T1000 (cell line): Measurements from ENCODE around the gene KCNJ12.

ENCODE experiments used
- DNase-seq: peaks from one replicate; lab custom pipeline; 2025; ENCODE audit warnings: mixed read lengths; lab: John Stamatoyannopoulos, UW

KCNJ12 gene

DNA sequence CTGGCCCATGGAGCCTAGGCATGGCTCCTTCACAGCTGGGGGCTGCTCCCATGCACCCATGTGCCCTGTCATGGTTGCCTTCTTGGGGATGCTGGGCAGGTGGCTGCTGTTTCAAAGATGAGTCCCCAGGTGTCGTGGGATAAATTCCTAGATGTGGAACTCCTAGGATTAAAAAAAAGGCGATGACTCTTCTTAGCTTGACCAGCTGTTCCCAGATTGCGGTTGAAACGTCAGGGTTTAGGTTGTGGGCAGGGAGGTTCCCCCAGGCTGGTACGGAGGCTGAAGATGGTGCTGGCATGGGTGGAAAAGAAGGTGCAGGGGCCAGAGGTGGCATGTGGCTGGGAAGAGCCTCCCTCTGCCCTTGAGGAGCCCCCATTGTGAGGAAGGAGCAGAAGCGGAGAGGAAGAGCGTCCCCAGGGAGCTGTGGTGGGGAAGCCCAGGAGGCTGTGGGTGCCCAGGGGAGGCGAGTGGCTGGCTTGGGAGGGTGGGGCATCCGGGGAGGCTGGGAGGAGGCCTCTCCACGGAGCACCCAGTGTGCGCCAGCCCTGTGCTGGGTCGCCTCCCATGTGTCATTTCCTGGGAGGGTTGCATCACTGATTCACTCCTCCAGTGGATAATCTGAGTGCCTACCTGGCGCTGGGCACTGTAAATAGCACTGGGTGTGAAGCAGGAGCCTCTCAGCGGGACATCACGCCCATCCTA is 7.5 kb upstream of the KCNJ12 start:
- DNase-seq = no peak

DNA sequence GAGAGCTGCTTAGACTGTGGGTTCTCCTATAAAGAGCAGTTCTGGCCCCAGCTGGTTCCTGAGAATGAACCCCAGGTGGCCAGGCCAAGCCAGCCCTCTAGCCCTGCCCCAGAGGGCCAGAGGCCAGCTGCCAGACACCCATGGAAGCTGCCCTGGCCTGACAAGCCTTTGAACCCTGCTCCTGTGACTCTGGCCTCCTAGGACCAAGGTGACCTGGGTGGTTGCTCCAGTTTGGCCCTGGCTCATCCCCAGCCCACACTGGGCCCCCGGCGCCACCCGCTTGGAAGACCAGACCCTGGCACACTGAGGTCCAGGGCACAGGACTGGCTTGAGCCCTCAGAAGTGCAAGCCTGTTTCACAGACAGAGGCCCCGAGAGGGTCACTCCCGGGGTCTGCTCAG is 6.8 kb upstream of the KCNJ12 start:
- DNase-seq = no peak

GRCh38 chr17:21370430-21370829 is 5.7 kb upstream of the KCNJ12 start:
- DNase-seq = no peak

- DNase-seq = no peak
Measured at GRCh38 chr17:21371511-21372081, 4.6 kb upstream of the KCNJ12 start.

DNA sequence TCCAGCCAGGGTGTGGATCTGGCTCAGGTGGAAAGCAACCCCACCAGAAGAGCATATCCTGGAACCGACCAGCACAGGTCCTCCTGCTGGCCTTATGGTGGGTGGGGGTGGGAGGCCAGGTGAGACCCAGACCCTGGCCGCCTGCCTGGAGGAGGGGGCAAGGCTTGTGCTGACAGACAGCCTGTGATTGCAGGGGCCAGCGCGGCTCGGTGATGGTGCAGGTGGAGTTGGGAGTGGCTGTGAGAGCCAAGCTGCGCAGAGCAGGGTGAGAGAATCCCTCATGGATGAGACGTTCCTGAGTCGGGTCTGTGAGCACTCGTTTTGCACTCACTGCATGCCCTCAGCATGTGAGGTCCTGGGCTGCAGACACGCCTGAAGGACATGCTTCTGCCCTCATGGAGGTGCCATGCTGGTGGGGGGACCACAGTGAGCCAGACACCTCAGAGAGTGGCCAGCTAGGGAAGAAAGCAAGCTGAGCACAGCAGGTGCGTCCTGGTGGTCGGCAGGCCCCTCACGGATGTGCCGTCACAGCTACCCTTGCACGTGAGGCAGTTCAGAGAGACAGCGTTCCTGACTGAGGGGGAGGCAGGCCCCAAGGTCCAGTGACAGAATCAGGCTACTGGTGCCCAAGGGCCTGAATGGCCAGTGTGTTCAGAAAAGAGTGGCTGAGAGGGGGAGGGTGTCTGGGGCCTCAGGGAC is 3.8 kb upstream of the KCNJ12 start:
- no peak for DNase-seq

- no peak for DNase-seq
Measured at GRCh38 chr17:21373036-21373435, 3.1 kb upstream of the KCNJ12 start.

GRCh38 chr17:21373696-21374440 is 2.3 kb upstream of the KCNJ12 start:
- no peak for DNase-seq

- no peak for DNase-seq
Measured at GRCh38 chr17:21374441-21375161, 1.6 kb upstream of the KCNJ12 start.

GRCh38 chr17:21375162-21375560 is 996 bp upstream of the KCNJ12 start:
- no peak for DNase-seq

DNA sequence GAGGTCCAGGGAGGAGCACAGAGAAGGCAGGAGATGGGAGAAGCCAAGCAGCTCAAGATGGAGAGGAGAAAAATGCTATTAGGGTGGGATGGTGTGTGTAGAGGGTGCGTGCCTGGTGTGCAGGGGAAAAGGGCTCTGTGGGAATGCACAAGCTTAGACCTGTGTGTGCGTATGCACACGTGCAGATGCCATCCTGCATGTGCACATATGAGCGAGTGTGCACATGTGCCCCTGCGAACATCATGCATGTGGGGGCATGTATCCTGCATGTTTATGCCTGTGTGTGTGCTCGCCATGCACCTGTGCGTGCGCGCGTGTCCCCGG is 438 bp upstream of the KCNJ12 start:
- no peak for DNase-seq

DNA sequence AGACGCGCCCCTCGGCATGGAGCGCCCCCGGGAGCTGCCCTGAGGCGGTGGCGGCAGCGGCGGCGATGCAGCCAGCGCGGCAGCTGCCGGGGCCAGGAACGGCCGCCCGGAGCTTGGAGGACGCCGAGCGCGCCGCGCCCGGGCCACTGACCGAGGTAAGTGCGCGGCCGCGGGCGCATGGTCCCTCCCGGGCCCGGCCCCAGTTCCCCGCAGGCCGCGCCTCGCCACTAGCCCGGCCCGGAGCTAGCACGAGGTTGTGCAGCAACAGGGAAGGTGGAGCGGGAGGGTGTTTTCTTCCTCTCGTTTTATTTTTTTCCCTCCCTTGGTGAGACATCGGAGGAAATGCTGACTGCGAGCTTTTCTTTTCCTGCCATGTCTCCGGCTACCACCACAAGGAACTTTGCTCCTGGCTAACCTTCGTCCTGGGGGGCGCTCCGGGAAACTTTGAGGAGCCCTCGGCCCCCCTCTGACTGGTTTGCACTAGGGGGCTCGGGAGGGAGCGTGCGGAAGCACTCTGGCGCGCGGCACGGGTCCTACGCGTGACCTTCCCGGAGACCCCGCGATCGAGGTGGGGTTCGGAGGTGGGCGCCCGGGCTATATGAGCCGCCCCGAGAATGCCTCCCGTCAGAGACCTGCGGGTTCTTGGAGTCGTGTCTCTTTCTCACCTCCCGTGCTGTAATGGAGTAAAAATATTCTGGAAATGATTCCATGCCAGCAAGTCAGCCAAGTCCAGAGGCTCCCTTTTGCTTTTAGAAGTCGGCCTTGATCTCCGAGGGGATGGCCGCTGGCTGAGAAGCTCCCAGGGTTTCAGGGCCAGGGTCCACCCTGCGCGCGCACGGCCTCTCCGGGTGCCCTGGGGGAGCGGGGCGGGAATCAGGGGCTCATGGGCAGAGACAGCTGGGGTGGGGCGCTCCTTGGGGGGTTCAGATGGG is 868 bp downstream of the KCNJ12 start:
- no peak for DNase-seq

DNA sequence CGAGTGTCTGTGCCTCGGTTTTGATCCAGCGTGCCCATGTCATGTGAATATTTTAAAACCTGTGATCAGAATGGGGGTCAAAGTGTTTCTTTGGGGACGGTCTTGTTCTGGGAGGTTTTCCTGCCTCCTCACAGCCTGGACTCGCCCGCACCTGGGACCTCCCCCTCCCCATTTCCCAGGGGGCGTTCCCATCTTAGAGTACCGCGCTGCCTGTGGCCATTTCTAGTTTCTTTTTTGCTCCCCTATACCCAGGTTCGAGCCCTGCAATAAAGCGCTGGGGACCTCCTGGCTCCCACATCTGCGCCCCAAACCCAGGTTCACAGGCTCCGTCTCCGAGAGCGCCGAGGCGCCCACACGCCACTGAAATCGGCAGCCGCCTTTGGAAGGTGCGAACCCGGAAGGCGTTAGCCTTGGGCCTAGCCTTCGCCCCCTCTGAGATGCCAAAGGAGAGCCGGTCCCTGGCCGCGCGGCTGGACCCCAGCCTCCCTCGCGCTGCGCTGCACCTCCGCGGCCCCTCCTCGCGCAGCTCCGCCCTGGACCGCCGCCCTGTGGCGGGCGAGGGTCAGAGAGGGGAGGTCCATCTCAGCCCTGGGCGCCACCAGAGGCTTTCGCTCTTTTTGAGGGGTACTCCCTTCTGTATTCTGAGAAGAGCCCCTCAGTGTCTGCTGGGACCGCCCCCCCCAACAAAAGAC is 1.7 kb downstream of the KCNJ12 start:
- DNase-seq = no peak

DNA sequence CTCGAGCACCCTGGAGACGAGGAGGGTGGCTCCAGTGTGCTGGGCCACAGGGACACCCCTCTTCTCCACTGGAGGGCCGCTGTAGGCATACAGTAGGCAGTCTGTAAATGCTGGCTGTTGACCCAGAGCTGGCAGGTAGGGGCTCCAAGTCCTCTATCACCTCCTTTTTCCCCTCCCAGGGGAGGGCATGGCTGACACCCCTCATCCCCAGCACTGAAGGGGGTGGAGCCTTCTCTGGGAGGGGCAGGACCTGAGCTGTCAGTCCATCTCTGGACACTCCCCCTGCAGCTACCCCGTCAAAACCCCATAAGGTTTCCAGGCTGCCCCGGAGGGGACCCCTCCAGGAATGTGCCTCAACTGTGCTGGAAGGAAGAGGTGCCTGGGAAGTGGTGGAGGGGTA is 2.4 kb downstream of the KCNJ12 start:
- no peak for DNase-seq

DNA sequence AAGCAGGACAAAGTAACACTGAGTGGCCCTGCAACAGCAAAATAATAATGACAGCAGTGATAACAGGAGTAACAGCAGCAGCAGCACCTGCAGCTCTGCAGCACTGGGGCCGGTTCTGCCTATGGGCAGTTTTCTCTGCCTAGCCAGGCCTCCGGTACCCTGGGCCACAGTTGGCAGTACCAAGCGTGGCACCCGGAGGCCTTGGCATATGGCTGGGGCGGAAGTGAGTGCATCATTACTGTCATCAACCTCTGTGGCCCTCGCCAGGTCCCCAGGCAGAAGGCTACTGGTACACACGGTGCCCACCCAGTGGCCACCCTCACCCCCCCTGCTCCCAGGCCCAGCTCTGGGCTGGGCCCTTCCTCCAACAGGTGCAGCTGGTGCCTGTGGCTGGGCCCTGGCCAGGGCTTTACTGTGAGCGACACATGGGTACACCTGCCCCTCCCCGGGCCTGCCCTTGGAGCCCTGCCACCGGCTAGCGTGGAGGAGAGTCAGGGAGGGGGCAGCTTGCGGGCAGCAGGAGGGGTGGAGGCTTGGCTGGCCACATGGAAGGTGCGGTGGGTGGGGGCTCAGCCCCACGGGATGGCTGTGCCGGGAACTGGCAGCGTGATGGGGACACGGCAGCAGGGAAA is 3.0 kb downstream of the KCNJ12 start:
- DNase-seq = no peak

DNA sequence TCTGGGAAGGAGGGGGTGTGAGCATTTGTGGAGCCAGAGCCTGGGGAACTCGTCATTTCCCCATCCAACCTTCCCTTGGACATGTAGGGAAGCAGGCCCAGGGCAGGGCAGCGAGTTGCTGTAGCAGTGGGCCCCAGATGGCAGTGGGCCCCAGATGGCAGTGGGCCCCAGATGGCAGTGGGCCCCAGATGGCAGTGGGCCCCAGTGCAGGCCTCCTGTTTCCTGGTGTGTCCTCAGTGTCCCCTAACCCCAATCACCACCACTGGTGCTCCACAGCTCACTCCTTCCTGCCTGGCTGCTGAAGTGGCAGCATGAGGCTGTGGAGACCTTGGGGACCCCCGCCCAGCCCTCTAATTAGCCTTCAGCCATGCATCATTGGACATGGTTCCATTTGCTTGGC is 4.5 kb downstream of the KCNJ12 start:
- DNase-seq = no peak

- no peak for DNase-seq
Measured at GRCh38 chr17:21381076-21381706, 5.0 kb downstream of the KCNJ12 start.

DNA sequence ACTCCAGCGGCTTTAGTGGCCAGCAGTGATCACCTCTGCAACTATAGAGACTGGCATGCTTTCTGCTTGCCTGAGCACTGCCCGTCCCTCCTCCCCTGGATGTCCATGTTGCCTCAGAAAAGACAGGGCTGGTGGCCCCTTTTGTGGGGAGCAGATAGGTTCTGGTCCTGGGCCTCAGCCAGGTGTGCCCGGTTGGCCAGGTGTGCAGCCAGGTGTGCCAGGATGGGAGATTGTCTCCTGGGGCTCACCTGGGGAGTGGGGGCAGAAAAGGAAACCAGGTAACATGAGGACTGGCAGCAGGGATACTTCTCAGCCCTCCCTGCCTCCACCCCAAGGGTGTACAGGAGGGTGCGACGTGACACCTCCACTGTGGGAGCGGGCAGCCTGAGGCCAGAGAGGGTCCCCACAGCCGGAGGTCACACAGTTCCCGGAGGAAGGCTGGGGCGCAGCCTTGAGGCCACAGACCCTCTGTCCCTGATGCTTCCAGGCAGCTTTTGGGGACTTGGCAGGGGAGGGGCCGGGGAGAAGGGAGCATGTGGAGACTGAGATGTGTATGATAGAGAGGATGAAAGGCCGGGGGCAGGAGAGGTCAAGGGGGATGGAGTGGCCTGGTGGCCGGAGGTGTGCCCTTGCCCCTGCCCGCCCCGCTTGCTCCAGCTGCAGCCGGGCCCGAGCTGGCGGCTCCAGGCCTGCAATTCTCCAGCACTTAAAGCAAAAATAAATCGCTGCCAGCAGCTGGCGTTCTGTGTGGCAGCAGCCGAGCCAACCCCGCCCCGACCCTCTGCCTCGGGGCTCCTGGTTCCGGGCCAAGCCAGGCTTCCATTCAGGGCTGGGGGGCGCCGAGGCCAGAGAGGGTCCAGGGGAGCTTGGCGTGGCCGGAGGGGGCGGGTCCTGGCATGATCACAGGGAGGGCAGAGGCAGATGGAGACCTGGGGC is 6.7 kb downstream of the KCNJ12 start:
- no peak for DNase-seq

DNA sequence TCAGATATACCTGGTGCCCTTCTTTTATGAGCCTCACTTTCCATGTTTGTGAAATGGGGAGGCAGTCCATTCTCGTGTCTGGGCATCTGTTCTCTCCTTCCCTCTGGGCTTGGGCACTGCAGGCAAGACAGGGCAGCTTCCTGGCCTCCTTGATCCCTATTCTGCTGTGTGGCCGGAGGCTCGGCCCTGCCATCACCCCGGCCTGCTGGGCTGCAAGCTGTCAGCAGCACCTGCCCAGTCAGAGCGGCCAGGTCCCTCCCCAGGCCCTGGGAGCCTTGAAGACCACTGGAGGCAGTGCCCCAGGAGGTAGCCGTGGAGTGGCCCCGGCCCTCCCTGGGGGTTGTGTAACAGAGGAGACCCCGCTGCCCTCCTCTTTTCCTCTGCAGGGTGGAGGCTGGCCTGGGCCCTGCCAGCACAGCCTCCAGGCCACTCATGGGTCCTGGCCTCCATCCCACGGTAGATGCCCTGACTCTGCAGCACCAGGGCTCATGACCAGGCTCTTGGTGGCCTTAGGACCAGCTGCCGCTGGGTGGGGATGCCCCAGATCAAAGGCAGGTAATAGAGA is 9.2 kb downstream of the KCNJ12 start:
- no peak for DNase-seq
